T-helper 2 cell treated with Interferon-gamma antibody and Interleukin-4, amounts not matched to agents 5 μg/mL and 100 μg/mL, for 36 hours (primary cell): Measurements from ENCODE around the gene NDUFA13.
A peak's percentile ranks its signal among the peaks of the same experiment; 100 is the strongest.
"Not testable (repeated sequence)": the region's sequence is repeated elsewhere in the genome, so short reads cannot be mapped to it uniquely, and the experiment has no call there.

ENCODE experiments used
- DNase-seq: peaks from one replicate; pipeline ENCODE4 v3.0.0; 2021; ENCODE audit warnings: low spot score
- H3K27ac Mint-ChIP-seq: one replicate; pipeline ENCODE4 v1.8.0; 2021; ENCODE audit warnings: mild to moderate bottlenecking, mixed read lengths
- H3K27me3 Mint-ChIP-seq: one replicate; pipeline ENCODE4 v1.8.0; 2021; ENCODE audit warnings: low read depth, mixed read lengths
- H3K36me3 Mint-ChIP-seq: one replicate; pipeline ENCODE4 v1.8.0; 2021; ENCODE audit warnings: low read depth, mixed read lengths
- H3K4me1 Mint-ChIP-seq: one replicate; pipeline ENCODE4 v1.8.0; 2021; ENCODE audit warnings: low read depth, mixed read lengths
- H3K4me3 Mint-ChIP-seq: one replicate; pipeline ENCODE4 v1.8.0; 2022; ENCODE audit warnings: mild to moderate bottlenecking, moderate library complexity, mixed read lengths
- H3K9me3 Mint-ChIP-seq: one replicate; pipeline ENCODE4 v1.8.0; 2021; ENCODE audit warnings: mixed read lengths

The NDUFA13 gene

DNA sequence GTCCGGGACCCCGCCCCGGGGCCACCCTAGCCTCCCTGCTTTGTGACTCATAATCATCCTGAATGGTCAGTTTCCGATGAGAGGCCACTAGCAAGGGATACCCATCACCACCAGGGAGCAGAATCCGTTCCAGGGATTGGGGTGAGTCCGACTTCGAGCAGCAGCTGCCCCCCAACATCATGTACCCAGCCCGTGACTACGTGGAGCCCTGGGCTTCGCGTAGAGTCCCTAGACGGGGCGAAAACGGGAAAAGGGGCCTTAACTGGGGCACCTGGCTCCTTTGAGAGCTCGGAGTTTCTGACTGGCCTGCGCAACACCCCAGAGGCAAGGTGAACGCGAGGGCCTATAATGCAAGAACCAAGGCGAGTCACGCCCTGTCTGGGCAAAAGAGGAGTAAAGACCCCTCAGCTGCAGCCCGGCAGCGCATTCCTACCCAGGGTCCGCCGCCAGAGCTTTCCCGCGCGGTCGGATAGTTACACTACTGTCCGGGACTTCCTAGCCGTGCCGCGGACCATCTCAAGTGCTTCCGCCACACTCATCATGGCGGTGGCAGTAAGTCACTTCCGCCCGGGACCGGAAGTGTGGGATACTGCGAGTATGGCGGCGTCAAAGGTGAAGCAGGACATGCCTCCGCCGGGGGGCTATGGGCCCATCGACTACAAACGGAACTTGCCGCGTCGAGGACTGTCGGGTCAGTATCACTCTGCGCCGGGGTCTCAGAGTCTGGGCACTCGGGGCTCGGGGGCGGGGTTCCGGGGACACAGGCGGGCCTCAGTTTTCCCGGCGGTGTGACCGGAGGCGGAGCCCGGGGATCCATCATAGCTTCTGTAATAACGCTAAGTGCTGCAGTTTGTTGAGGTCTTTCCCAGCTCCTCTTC is at the start of gene NDUFA13:
Gene NDUFA13, plus strand, starts transcription at position 584 of the 878 bp plus-strand sequence. Its CDS starts 14 bp downstream, at position 598.
- Mint-ChIP-seq H3K4me3 (peak within 1 kb of the TSS; percentile 94), H3K36me3 (peaks cover 20% of the 10 kb centered on the region), H3K4me1 (peaks cover 10% of the 10 kb centered on the region)

DNA sequence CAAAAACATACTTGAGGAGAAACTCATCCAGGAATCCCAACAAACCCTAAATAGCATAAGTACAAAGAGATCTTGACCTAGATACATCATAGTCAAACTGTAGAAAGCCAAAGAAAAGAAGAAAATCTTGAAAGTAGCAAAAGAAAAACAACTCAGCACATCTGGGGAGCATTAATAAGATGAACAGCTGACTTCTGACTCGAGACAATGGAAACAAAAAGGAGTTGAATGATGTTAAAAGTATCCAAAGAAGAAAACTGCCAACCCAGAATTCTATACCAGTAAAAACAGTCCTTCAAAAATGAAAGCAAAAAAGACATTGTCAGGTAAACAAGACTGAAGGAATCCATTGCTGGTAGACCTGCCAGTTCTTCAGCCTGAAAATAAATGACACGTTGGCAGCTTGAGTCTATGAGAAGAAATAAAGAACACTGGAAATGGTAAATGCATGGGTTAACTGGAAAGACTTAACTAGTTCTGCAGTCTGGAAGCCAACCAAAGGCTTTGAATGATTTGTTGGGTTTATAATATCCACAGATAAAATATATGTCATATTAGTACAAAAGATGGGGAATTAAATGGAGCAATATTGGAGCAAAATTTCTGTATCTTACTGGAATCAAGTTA is 47.5 kb upstream of the NDUFA13 start:
- H3K27me3 Mint-ChIP-seq, result no peaks in the 10 kb centered on the region
- no peak overlapping the region for H3K4me3 Mint-ChIP-seq
- peaks cover 32% of the 10 kb centered on the region for H3K4me1 Mint-ChIP-seq
- H3K27ac Mint-ChIP-seq, result peak overlapping the region; percentile 46
- peaks cover 38% of the 10 kb centered on the region for H3K9me3 Mint-ChIP-seq
- H3K36me3 Mint-ChIP-seq, result peaks cover 76% of the 10 kb centered on the region
- DNase-seq, result no peak

More for the DNA sequence above, at the start of gene NDUFA13:
- Mint-ChIP-seq H3K27ac (peak within 1 kb of the TSS; percentile 94), H3K9me3 (no peaks in the 10 kb centered on the region), H3K27me3 (no peaks in the 10 kb centered on the region)
- peak; percentile 93 for DNase-seq

DNA sequence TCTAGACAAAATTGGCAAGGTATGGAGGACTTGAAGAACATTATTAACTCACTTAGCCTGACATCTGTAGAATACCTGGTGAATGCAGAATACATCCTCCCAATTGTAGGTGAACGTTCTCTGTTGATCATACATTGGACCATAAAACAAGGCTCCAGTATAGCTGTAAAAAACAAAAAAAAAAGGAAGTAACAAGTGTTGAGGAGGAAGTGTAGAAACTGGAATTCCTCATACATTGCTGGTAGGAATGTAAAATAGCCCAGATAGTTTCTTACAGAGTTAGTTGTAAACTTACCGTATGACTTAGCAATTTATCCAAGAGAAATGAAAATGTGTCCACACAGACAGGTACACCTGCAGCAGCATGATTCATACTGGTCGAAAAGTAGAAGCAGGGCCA is 45.4 kb upstream of the NDUFA13 start:
- Mint-ChIP-seq H3K27ac (peak overlapping the region; percentile 50), H3K36me3 (peaks cover 68% of the 10 kb centered on the region)

DNA sequence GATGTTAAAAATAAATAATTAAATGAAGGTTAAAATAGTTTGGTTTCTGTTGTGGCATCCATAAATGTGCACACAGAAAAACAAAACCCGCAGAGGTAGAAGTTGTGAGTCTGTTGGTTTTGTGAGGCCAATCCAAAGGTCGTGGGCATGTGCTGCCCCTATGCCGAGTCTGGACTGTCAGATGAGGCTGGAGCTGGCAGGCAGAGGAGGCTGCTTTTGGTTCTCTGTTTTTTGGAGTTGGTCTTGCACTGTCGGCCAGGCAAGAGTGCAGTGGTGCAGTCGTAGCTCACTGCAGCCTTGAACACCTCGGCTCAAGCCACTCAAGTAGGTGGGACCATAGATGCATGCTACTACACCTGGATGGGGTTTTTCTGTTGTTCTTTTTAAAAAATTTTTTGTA is 44.3 kb upstream of the NDUFA13 start:
- peak overlapping the region; percentile 75 for H3K27ac Mint-ChIP-seq
- peaks cover 26% of the 10 kb centered on the region for H3K9me3 Mint-ChIP-seq
- H3K27me3 Mint-ChIP-seq, result no peaks in the 10 kb centered on the region
- peaks cover 63% of the 10 kb centered on the region for H3K36me3 Mint-ChIP-seq
- DNase-seq, result no peak
- H3K4me1 Mint-ChIP-seq, result peaks cover 54% of the 10 kb centered on the region
- H3K4me3 Mint-ChIP-seq, result peak overlapping the region; percentile 14

More for the DNA sequence above, 45.4 kb upstream of the NDUFA13 start:
- Mint-ChIP-seq H3K4me1 (peaks cover 47% of the 10 kb centered on the region), H3K4me3 (no peak overlapping the region), H3K27me3 (no peaks in the 10 kb centered on the region), H3K9me3 (peaks cover 35% of the 10 kb centered on the region)
- no peak for DNase-seq

DNA sequence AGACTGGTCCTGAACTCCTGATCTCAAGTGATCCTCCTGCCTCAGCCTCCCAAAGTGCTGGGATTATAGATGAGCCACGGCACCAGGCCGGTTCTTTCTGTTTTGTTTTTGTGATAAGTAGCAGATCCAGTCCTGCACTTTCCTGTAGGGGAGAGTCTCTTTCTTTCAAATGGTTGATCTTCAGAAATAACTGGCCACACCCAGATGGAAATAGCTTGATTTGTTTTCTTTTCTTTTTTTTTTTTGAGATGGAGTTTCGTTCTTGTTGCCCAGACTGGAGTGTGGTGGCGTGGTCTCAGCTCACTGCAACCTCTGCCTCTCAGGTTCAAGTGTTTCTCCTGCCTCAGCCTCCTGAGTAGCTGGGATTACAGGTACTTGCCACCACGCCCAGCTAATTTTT is 43.9 kb upstream of the NDUFA13 start:
- Mint-ChIP-seq H3K4me1 (peaks cover 57% of the 10 kb centered on the region), H3K4me3 (peak overlapping the region; percentile 14), H3K27ac (peak overlapping the region; percentile 75), H3K9me3 (peaks cover 22% of the 10 kb centered on the region), H3K36me3 (peaks cover 59% of the 10 kb centered on the region)
- not testable (repeated sequence) for H3K27me3 Mint-ChIP-seq, DNase-seq

DNA sequence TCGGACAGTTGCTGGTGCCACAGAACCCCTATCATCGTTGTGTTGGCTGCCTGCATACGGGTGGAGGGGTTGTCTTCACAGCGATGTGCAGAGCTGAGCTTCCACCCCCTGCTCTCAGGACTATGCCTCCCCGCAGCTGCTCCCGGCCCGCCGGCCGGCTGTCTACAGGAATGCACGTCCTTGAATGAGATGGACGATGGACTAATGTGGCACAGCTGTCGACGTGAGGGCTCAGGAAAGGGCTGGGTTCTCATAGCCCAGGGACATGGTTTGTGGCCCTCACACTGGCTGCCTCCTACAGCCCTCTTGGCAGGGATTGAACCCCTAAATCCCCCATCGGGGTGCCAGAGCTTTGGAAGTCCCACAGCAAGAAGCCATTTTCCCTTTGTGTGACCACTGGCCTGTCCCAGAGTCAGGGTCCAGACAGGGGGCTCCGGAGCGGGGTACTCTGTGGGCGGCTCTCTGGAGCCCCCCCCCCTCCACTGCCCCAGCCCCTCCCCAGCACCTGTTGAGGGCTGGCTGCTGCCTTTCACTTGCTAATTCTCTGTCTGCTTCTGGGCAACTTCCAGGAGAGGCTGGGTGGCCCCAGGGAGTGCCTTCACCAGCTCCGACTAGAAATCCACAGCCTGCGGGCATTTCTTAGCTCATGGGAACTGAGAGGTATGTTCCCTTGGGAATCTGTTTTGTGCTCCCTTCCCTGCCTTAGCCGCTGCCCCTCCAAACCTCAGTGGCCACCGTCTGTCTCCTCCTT is 40.8 kb upstream of the NDUFA13 start:
- Mint-ChIP-seq H3K36me3 (peaks cover 39% of the 10 kb centered on the region), H3K9me3 (peaks cover 5% of the 10 kb centered on the region), H3K27me3 (no peaks in the 10 kb centered on the region), H3K27ac (peak overlapping the region; percentile 88), H3K4me3 (peak overlapping the region; percentile 65), H3K4me1 (peaks cover 65% of the 10 kb centered on the region)
- DNase-seq, result no peak

DNA sequence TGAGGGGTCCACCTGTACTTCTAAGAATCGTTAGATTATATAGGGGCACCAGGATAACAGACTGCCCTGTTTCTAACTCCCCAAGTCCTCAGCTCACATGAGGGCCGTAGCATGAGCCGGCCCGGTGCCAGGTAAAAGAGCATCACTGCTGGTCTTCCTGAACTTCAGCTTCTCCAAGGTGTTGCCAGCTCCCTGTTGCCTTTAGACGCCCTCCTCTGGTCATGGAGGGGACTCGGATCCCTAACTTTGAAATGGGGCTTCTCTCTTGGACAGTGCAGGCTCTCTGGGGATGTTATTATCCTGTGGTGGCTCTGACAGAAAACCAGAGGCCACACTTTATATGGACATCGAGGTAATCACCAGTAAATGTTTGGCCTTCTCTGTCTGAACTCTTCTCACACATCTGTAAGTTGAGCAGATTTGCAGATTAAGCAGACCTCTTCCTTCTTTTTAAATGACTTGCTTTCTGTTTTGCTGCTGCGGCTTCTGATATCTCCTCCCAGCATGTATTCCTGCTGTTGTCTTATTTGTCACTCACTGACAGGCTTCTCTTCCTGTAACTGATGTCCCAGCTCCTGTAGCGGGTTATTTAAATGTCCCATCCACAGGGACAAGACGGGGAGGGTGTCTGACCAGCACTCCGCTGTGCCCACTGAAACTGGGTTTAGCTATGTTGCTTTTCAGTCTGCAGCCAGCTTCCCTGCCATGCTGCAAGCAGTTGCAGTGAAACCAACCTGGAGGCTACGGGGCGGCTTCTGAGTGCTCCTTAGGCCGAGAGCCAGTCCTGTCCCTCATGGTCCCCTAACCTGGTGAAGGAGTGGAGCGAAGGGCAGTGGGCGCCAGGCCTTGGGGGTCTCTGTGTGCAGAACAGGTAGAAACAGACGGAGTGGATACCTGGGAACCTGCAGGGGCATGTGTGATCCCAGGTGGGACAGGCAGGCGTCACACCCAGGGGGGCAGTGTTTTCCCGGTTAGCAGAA is 39.9 kb upstream of the NDUFA13 start:
- H3K27me3 Mint-ChIP-seq, result no peaks in the 10 kb centered on the region
- peaks cover 35% of the 10 kb centered on the region for H3K36me3 Mint-ChIP-seq
- peak overlapping the region; percentile 88 for H3K27ac Mint-ChIP-seq
- DNase-seq, result no peak
- H3K4me3 Mint-ChIP-seq, result peak overlapping the region; percentile 65
- peaks cover 64% of the 10 kb centered on the region for H3K4me1 Mint-ChIP-seq
- no peaks in the 10 kb centered on the region for H3K9me3 Mint-ChIP-seq

DNA sequence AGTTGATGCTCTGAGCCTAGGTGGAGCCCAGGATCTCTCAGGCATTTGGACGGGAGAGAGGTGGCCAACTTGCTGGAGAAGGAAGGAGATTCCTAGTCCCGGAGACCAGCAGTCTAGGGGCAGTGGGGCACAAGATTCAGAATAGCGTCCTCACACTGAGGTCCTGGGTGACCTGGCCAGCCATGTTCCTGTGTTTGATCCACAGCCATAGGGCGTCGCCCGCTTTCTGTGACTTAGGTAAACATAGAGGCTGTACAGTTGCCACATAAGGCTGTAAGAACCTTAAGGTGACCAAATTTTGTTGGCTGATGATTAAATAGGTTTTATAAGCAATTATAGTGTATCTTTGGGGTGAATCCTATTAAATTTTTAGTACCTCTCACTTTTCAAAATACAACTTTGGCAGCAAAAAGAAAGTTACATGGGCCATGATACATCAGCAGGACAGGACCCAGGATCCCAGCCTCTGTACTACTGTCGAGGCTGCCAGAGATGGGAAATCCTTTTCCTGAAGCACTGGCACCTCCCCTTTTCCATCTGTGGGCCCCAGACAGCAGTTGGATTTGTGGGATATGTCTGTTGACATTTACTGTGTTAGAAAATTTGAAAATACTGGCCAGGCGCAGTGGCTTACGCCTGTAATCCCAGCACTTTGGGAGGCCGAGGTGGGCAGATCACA is 38.2 kb upstream of the NDUFA13 start:
- H3K36me3 Mint-ChIP-seq, result peaks cover 25% of the 10 kb centered on the region
- H3K27ac Mint-ChIP-seq, result peak overlapping the region; percentile 33
- H3K27me3 Mint-ChIP-seq, result no peaks in the 10 kb centered on the region
- DNase-seq, result no peak
- no peaks in the 10 kb centered on the region for H3K9me3 Mint-ChIP-seq
- peaks cover 54% of the 10 kb centered on the region for H3K4me1 Mint-ChIP-seq
- H3K4me3 Mint-ChIP-seq, result no peak overlapping the region

DNA sequence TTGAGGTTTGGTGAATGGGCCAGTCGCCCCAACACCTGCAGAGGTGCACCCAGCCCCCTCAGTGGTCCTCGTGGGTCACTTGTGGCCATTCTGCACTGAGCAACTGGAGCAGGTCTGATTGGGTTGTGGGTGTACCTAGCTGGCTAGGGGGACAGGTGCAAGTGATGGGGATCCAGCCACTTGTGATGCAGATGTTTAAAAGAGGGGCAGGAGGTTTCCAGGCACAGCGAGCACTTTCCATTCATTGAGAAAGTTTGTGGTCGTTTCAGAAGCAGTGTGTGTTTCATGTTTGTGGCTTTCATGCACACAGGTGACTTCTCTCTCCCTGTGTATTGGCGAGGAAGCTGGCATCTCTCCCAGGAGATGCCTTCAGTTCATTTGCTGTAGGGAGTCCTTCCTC is 35.3 kb upstream of the NDUFA13 start:
- Mint-ChIP-seq H3K27me3 (no peaks in the 10 kb centered on the region), H3K36me3 (peaks cover 24% of the 10 kb centered on the region), H3K9me3 (no peaks in the 10 kb centered on the region), H3K4me3 (no peak overlapping the region), H3K27ac (no peak overlapping the region), H3K4me1 (peaks cover 32% of the 10 kb centered on the region)
- DNase-seq, result no peak

DNA sequence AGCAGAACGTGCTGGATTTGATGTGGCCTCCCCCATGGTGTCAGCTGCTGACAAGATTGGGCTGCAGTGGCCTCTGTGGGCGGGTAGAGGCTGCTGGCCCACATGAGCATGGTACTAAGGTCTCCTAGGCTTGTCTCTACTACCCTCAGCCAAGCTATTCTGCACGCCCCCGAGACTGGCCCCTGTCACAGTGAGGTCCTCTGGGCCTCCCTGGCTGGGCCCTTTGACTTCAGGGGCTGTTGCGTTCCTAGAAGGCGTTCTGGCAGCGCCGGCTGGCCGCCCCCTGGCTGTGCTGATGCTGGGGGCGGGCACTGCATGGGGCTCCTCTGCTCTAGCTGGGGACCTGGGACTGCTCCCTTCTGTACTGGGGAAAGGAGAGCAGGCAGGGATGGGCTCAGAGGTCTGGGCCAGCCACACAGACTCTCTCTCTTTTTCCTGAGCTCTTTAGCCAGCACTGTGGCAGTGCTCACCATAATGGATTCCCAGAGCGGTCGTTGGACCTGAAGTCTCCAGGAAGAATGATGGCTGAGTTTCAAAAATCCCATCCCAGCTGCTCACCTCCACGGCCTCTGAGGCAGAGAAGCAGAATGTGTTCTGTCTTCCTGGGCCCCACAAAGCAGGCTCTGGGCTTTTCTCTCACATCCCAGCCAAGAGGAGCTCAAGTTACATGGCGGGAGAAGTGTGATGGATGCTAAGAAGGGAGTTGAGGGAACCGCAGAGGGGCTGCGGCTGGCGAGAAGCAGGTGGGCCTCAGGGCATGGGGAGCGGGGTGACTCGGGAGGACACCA is 33.0 kb upstream of the NDUFA13 start:
- peaks cover 24% of the 10 kb centered on the region for H3K36me3 Mint-ChIP-seq
- H3K9me3 Mint-ChIP-seq, result no peaks in the 10 kb centered on the region
- H3K27me3 Mint-ChIP-seq, result no peaks in the 10 kb centered on the region
- no peak for DNase-seq
- H3K4me1 Mint-ChIP-seq, result peaks cover 21% of the 10 kb centered on the region
- no peak overlapping the region for H3K27ac Mint-ChIP-seq
- H3K4me3 Mint-ChIP-seq, result no peak overlapping the region

DNA sequence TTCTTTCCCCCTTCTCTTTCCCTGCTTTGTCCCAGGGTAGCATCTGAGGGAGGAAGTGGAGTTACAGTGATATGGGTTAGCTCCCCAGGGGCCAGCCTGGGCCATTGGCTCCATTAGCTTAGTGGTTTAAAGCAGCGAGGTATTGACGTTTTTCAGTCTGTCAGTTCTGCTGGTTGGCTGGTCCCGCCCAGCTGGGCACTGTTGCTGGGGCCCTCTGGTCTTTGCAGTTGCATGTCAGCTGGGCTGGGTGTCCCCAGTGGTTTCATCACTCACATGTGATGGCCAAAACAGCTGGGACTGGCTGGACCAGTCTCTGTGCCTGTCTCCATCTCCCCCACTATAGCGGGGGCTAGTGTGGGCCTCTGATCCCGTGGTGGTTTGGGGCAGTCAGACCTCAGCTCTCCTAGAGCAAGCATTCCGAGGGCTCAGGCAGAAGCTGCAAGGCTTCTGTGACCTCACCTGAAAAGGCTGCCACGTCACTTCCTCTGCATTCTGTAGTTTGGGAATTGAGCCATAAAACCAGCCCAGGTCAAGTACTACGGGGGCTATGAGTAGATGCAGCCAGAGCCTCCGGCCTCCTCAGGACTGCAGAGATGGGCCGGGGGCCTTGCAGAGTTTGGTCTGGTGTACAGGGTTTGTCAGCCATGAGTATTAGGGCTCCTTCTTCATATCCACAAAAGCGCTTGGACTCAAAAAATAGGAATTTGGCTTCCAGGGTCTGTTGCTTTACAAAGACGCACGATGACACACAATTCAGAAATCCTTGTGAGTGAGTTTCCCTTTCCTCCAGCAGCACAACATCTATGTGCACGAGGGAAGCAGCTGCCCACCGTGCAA is 30.6 kb upstream of the NDUFA13 start:
- no peaks in the 10 kb centered on the region for H3K27me3 Mint-ChIP-seq
- no peaks in the 10 kb centered on the region for H3K9me3 Mint-ChIP-seq
- no peak overlapping the region for H3K4me3 Mint-ChIP-seq
- DNase-seq, result no peak
- peaks cover 37% of the 10 kb centered on the region for H3K4me1 Mint-ChIP-seq
- peaks cover 24% of the 10 kb centered on the region for H3K36me3 Mint-ChIP-seq
- peak overlapping the region; percentile 50 for H3K27ac Mint-ChIP-seq
